ENCODE results near the gene CA12.

DNA sequence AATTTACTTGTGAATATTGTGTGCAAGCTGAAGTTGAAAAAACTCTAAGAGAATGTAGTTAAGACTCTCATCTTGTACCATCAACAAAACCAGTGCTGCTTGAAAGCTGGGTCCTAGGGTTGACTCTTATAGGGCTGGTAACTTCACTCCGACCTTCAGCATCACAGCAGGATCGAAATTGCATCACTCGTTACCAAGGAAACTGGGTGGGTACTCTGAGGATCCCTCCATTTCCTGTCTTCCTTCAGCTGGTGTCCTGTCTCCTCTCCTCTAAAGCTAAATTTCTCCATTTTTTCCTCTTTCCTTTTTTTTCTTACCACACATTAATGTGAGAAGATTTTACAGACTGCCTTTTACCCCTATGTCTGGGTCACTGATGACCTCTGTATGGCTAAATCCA, 107.2 kb downstream of the CA12 start:
- TF ChIP-seq NRF1 (IDR thresholded peaks at IDR 0.05; ENCODE audit: low read depth, low read length) (no peak), JUND (IDR thresholded peaks at IDR 0.05; ENCODE audit: low read length) (peak; percentile 63), TAF1 (IDR thresholded peaks at IDR 0.05; ENCODE audit: low read depth, low read length) (no peak), RFX5 (IDR thresholded peaks at IDR 0.05; ENCODE audit: borderline replicate concordance, low read depth, low read length) (no peak; the same call in 1 of the 2 replicates), NANOG (IDR thresholded peaks at IDR 0.05; ENCODE audit: insufficient read depth, low read depth, low read length, poor library complexity, severe bottlenecking) (no peak), EZH2 (IDR thresholded peaks at IDR 0.05; ENCODE audit: low read depth, low read length, severe bottlenecking) (no peak), CTCF (IDR thresholded peaks at IDR 0.05; ENCODE audit: control extremely low read depth in 1 of 3, insufficient read depth in 1 of 3, low read depth in 1 of 3, low read length in 3 of 3) (no peak), POLR2AphosphoS5 (IDR thresholded peaks at IDR 0.05; ENCODE audit: low read depth, low read length) (no peak), SIX5 (IDR thresholded peaks at IDR 0.05; ENCODE audit: low read depth, low read length) (no peak), FOSL1 (IDR thresholded peaks at IDR 0.05; ENCODE audit: insufficient read depth, low read depth, low read length) (no peak), BACH1 (IDR thresholded peaks at IDR 0.05; ENCODE audit: low read length) (no peak), SRF (IDR thresholded peaks at IDR 0.05; ENCODE audit: low read depth, low read length) (no peak), RAD21 (IDR thresholded peaks at IDR 0.05 in 1 of 2, conservative IDR thresholded peaks at IDR 0.05 in 1 of 2; ENCODE audit: low read depth in 2 of 2, low read length in 2 of 2) (no peak)
- TF ChIP-seq, protein P1, sequence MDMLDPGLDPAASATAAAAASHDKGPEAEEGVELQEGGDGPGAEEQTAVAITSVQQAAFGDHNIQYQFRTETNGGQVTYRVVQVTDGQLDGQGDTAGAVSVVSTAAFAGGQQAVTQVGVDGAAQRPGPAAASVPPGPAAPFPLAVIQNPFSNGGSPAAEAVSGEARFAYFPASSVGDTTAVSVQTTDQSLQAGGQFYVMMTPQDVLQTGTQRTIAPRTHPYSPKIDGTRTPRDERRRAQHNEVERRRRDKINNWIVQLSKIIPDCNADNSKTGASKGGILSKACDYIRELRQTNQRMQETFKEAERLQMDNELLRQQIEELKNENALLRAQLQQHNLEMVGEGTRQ (IDR thresholded peaks at IDR 0.05; ENCODE audit: low read length) = no peak
